Breast epithelium (tissue), 3 donors: ENCODE measurements around the gene IL18BP.

ENCODE experiments used
- CTCF ChIP-seq, 3 donors: fragments of 450-650 bp; IDR thresholded peaks; one replicate each; pipeline ENCODE4 v1.5.1; 2016 to 2017; ENCODE audit warnings: antibody characterized with exemption in 3 of 3, mild to moderate bottlenecking in 3 of 3, moderate library complexity in 3 of 3
- POLR2A ChIP-seq: fragments of 450-650 bp; IDR thresholded peaks from one replicate; pipeline ENCODE4 v1.6.1; 2016; ENCODE audit warnings: antibody characterized with exemption, mild to moderate bottlenecking, moderate library complexity
- POLR2AphosphoS5 ChIP-seq, 3 donors: sonication (generic); formaldehyde crosslinking; IDR thresholded peaks; one replicate each; pipeline ENCODE4 v1.6.1; 2017; ENCODE audit warnings: antibody characterized with exemption in 3 of 3

- TF ChIP-seq CTCF (IDR thresholded peaks at IDR 0.05) (no peak), POLR2A (no peak), POLR2AphosphoS5 (IDR thresholded peaks at IDR 0.05) (no peak)
These were observed 8.0 kb upstream of the IL18BP start for GRCh38 chr11:71990701-71991100.
